ENCODE data around the gene MTHFD2. TPM values are rescaled to one million over a fixed set of nuclear protein-coding genes. Genes with fewer than 3 reads are reported as not detected.

The MTHFD2 gene
- total RNA-seq, 4 donors from 2014 or later = 13.2 to 57.7 (median 25.7) TPM

GRCh38 chr2:74201196-74201595, 2.8 kb downstream of the MTHFD2 start:
- Histone ChIP-seq H3K27ac (peak overlapping the region in 2 of 4 donors; percentile 37 to 50), H3K27me3 (no peaks in the 10 kb centered on the region), H3K9me3 (no peaks in the 10 kb centered on the region), H3K4me3 (peak overlapping the region in 1 of 4 donors; percentile 89), H3K4me1 (peaks cover 0 to 58% (median 11%) of the 10 kb centered on the region in 4 donors), H3K36me3 (peaks cover 0 to 3% (median 0%) of the 10 kb centered on the region in 3 donors)
- WGBS, 2 donors = 77 to 86% methylated on average over 3 of the region's 3 CpGs
- TF ChIP-seq POLR2A (IDR thresholded peaks at IDR 0.05) = no peak
- TF ChIP-seq CTCF (IDR thresholded peaks at IDR 0.05) = no peak
- TF ChIP-seq EP300 (IDR thresholded peaks at IDR 0.05) = no peak
- DNase-seq (ENCODE audit: low spot score in 2 of 2) = no peak

- Histone ChIP-seq H3K36me3 (peaks cover 0 to 3% (median 0%) of the 10 kb centered on the region in 3 donors), H3K4me3 (peak overlapping the region in 1 of 4 donors; percentile 89), H3K4me1 (peaks cover 0 to 62% (median 13%) of the 10 kb centered on the region in 4 donors), H3K9me3 (no peaks in the 10 kb centered on the region), H3K27ac (peak overlapping the region in 2 of 4 donors; percentile 41 to 50), H3K27me3 (no peaks in the 10 kb centered on the region)
- WGBS, 2 donors = 33 to 36% methylated on average over 1 of the region's 1 CpG
- TF ChIP-seq POLR2A (IDR thresholded peaks at IDR 0.05) (no peak), EP300 (IDR thresholded peaks at IDR 0.05) (peak; percentile 16 to 73)
- peak in 1 of 2 donors; percentile 19 for DNase-seq (ENCODE audit: low spot score in 2 of 2)
These were observed 3.2 kb downstream of the MTHFD2 start for GRCh38 chr2:74201596-74201995.

GRCh38 chr2:74204436-74204835, 6.0 kb downstream of the MTHFD2 start:
- H3K4me1 ChIP-seq = peaks cover 0 to 64% (median 13%) of the 10 kb centered on the region in 4 donors
- peak overlapping the region in 2 of 4 donors; percentile 17 to 40 for H3K27ac ChIP-seq
- H3K36me3 ChIP-seq = peaks cover 0 to 22% (median 0%) of the 10 kb centered on the region in 3 donors
- TF ChIP-seq EP300 (IDR thresholded peaks at IDR 0.05) = no peak
- no peak for TF ChIP-seq CTCF (IDR thresholded peaks at IDR 0.05)
- TF ChIP-seq POLR2A (IDR thresholded peaks at IDR 0.05) = no peak
- H3K4me3 ChIP-seq = no peak overlapping the region
- no peaks in the 10 kb centered on the region for H3K27me3 ChIP-seq
- no peak for DNase-seq (ENCODE audit: low spot score in 2 of 2)
- no peaks in the 10 kb centered on the region for H3K9me3 ChIP-seq
- WGBS, 2 donors = 92 to 100% methylated on average over 3 of the region's 3 CpGs

GRCh38 chr2:74205113-74205512, 6.7 kb downstream of the MTHFD2 start:
- no peak for DNase-seq (ENCODE audit: low spot score in 2 of 2)
- Histone ChIP-seq H3K36me3 (peaks cover 0 to 29% (median 0%) of the 10 kb centered on the region in 3 donors), H3K4me3 (no peak overlapping the region), H3K27ac (peak overlapping the region in 2 of 4 donors; percentile 17 to 40), H3K4me1 (peaks cover 0 to 58% (median 13%) of the 10 kb centered on the region in 4 donors), H3K9me3 (no peaks in the 10 kb centered on the region), H3K27me3 (no peaks in the 10 kb centered on the region)
- TF ChIP-seq EP300 (IDR thresholded peaks at IDR 0.05) (no peak), POLR2A (IDR thresholded peaks at IDR 0.05) (no peak), CTCF (IDR thresholded peaks at IDR 0.05) (no peak)
- 84 to 89% methylated on average over 5 of the region's 5 CpGs for WGBS, 2 donors

- 77% methylated on average over 6 of the region's 6 CpGs for WGBS, 2 donors
These were observed 7.2 kb downstream of the MTHFD2 start for GRCh38 chr2:74205596-74205995.

More at GRCh38 chr2:74205596-74205995, 7.2 kb downstream of the MTHFD2 start:
- H3K27ac ChIP-seq = peak overlapping the region in 2 of 4 donors; percentile 17 to 76
- DNase-seq (ENCODE audit: low spot score in 2 of 2) = no peak
- TF ChIP-seq CTCF (IDR thresholded peaks at IDR 0.05) = no peak
- TF ChIP-seq POLR2A (IDR thresholded peaks at IDR 0.05) = no peak
- TF ChIP-seq EP300 (IDR thresholded peaks at IDR 0.05) = no peak
- no peak overlapping the region for H3K4me3 ChIP-seq
- H3K27me3 ChIP-seq = no peaks in the 10 kb centered on the region
- peaks cover 0 to 31% (median 0%) of the 10 kb centered on the region in 3 donors for H3K36me3 ChIP-seq
- no peaks in the 10 kb centered on the region for H3K9me3 ChIP-seq
- peaks cover 0 to 53% (median 13%) of the 10 kb centered on the region in 4 donors for H3K4me1 ChIP-seq

Measured in tibial nerve (tissue), 4 donors.